Choroid plexus epithelial cell (primary cell): ENCODE results near the gene FAM32A.

Source experiments
- DNase-seq: peaks from one replicate; pipeline ENCODE4 v3.0.0-alpha.2; 2010; ENCODE audit warnings: low read depth
- H3K4me3 ChIP-seq: 2 replicates; pipeline ENCODE4 v1.5.1; 2011; ENCODE audit warnings: low read depth, mild to moderate bottlenecking, control low read depth, low read length, moderate library complexity
- CTCF ChIP-seq: conservative IDR thresholded peaks from 2 replicates; pipeline ENCODE4 v1.5.1; 2011; ENCODE audit warnings: low read depth, mild to moderate bottlenecking, control low read depth, inconsistent platforms, low read length, moderate library complexity

The FAM32A gene

GRCh38 chr19:16234552-16235445 is 49.6 kb downstream of the FAM32A start:
- H3K4me3 ChIP-seq: no peak overlapping the region
- DNase-seq: no peak
- no peak for TF ChIP-seq CTCF

- TF ChIP-seq CTCF: no peak
- H3K4me3 ChIP-seq: no peak overlapping the region
- no peak for DNase-seq
These were observed 50.8 kb downstream of the FAM32A start for GRCh38 chr19:16235811-16236652.
